B cell (primary cell): ENCODE data around the gene PPM1M. TPM values are rescaled to one million over a fixed set of nuclear protein-coding genes. Genes with fewer than 3 reads are reported as not detected.

ENCODE experiments used
- ATAC-seq: fragments of 200-7000 bp; cut with Tn5 transposase; one replicate; pipeline ENCODE4 v1.10.0; 2021; ENCODE audit warnings: low read depth, mild to moderate bottlenecking, moderate number of reproducible peaks, moderate library complexity
- CTCF ChIA-PET: fragments of 350-600 bp; sonication (Branson Sonifier 250); formaldehyde crosslinking; loops from one replicate; lab custom pipeline; 2021; ENCODE audit warnings: antibody characterized with exemption, inconsistent platforms; lab: Charles Lee
- POLR2A ChIA-PET: fragments of 350-600 bp; sonication (Branson Sonifier 250); formaldehyde crosslinking; loops from one replicate; lab custom pipeline; 2021; ENCODE audit warnings: antibody characterized with exemption; lab: Charles Lee
- DNase-seq: peaks from one replicate; pipeline ENCODE4 v3.0.0; 2013
- H2AFZ ChIP-seq: 2 replicates; pipeline ENCODE4 v1.6.1; 2012; ENCODE audit warnings: mild to moderate bottlenecking, low read depth, low read length; ENCODE audit not compliant: insufficient read depth, poor library complexity, severe bottlenecking
- H3K27ac ChIP-seq, 2 donors: 1 replicate in 1 of 2; 2 replicates in 1 of 2; pipeline ENCODE4 v1.5.1; 2012 to 2013; ENCODE audit warnings: low read length in 2 of 2, mild to moderate bottlenecking in 2 of 2, moderate library complexity in 1 of 2
- H3K27me3 ChIP-seq, 4 experiments: fragments of 200-600 bp in 1 of 4; sonication (generic) in 1 of 4; replicated peaks in 1 of 4; 1 replicate in 2 of 4; 2 replicates in 2 of 4; pipeline versions ENCODE4 v1.6.1 to v1.7.0; 2013 to 2016; ENCODE audit warnings: low read length in 3 of 4, mild to moderate bottlenecking in 2 of 4, mixed read lengths in 1 of 4, moderate library complexity in 1 of 4; ENCODE audit not compliant: insufficient read depth in 4 of 4, control insufficient read depth in 3 of 4; ENCODE audit errors: control extremely low read depth in 1 of 4
- H3K36me3 ChIP-seq, 2 experiments: replicated peaks in 1 of 2; 1 replicate in 1 of 2; 2 replicates in 1 of 2; pipeline versions ENCODE4 v1.6.1 to v1.7.1; 2013; ENCODE audit warnings: low read length in 1 of 2; ENCODE audit not compliant: insufficient read depth in 2 of 2, control insufficient read depth in 1 of 2; ENCODE audit errors: control extremely low read depth in 1 of 2, extremely low read depth in 1 of 2
- H3K4me1 ChIP-seq, 2 donors: fragments of 200-600 bp in 1 of 2; sonication (generic) in 1 of 2; 1 replicate in 1 of 2; 2 replicates in 1 of 2; pipeline versions ENCODE4 v1.5.1 to v1.6.1; 2013 to 2017; ENCODE audit warnings: low read length in 2 of 2; ENCODE audit not compliant: control insufficient read depth in 2 of 2, insufficient read depth in 2 of 2
- H3K4me2 ChIP-seq: replicated peaks from 2 replicates; pipeline ENCODE3; 2012; ENCODE audit warnings: mild to moderate bottlenecking, low read depth, low read length; ENCODE audit not compliant: poor library complexity, severe bottlenecking
- H3K4me3 ChIP-seq, 5 experiments: fragments of 200-600 bp in 1 of 5; sonication (generic) in 1 of 5; 1 replicate in 3 of 5; 2 replicates in 2 of 5; pipeline versions ENCODE4 v1.5.1 to v1.7.0; 2011 to 2016; ENCODE audit warnings: low read length in 4 of 5, mild to moderate bottlenecking in 4 of 5, low read depth in 2 of 5, control low read depth in 1 of 5, moderate library complexity in 1 of 5; ENCODE audit not compliant: insufficient read depth in 1 of 5; ENCODE audit errors: control extremely low read depth in 1 of 5, extremely low read depth in 1 of 5
- H3K79me2 ChIP-seq: fragments of 200-600 bp; sonication (generic); one replicate; pipeline ENCODE4 v1.6.0; 2016; ENCODE audit warnings: low read length; ENCODE audit not compliant: control insufficient read depth, insufficient read depth
- H3K9ac ChIP-seq: fragments of 200-600 bp; sonication (generic); 2 replicates; pipeline ENCODE4 v1.6.1; 2017; ENCODE audit warnings: mild to moderate bottlenecking, low read length, moderate library complexity
- H3K9me3 ChIP-seq, 3 donors: one replicate each; pipeline versions ENCODE4 v1.6.1 to v1.7.1; 2013; ENCODE audit warnings: low read length in 2 of 3; ENCODE audit not compliant: control insufficient read depth in 2 of 3, insufficient read depth in 1 of 3; ENCODE audit errors: control extremely low read depth in 1 of 3
- H4K20me1 ChIP-seq: 2 replicates; pipeline ENCODE4 v1.6.0; 2012; ENCODE audit warnings: mild to moderate bottlenecking, low read length; ENCODE audit not compliant: insufficient read depth, control insufficient read depth, poor library complexity, severe bottlenecking
- H3K27ac Mint-ChIP-seq: one replicate; pipeline ENCODE4 v1.8.0; 2021; ENCODE audit warnings: mixed read lengths
- H3K27me3 Mint-ChIP-seq: one replicate; pipeline ENCODE4 v1.8.0; 2021; ENCODE audit warnings: mixed read lengths
- H3K4me1 Mint-ChIP-seq: one replicate; pipeline ENCODE4 v1.8.0; 2021; ENCODE audit warnings: mixed read lengths
- H3K4me3 Mint-ChIP-seq: one replicate; pipeline ENCODE4 v1.8.0; 2021; ENCODE audit warnings: mixed read lengths
- H3K9me3 Mint-ChIP-seq: one replicate; pipeline ENCODE4 v1.8.0; 2022; ENCODE audit warnings: mixed read lengths; ENCODE audit not compliant: insufficient read depth
- EZH2 ChIP-seq: IDR thresholded peaks from 2 replicates; pipeline ENCODE4 v1.6.1; 2012; ENCODE audit warnings: borderline replicate concordance, low read depth, mild to moderate bottlenecking, moderate library complexity, low read length; ENCODE audit not compliant: insufficient read depth, poor library complexity, severe bottlenecking
- WGBS: methylation state at CpG from one replicate; pipeline ENCODE4 v1.1.5; 2013; ENCODE audit warnings: missing lambda C conversion rate; ENCODE audit not compliant: insufficient coverage; 5-methylcytosine and 5-hydroxymethylcytosine counted together
- intact Hi-C: fragments of 100-400 bp; cut with micrococcal nuclease; formaldehyde crosslinking; loops from one replicate; pipeline ENCODE4 v1.10.0; 2022
- polyA plus RNA-seq: library from polyadenylated mRNA; depleted of rRNA; stranded (reverse); fragments of >200 nt; gene quantifications from 2 replicates; pipeline ENCODE4 v1.2.3, GENCODE V29; 2012
- total RNA-seq, 2 donors: library from RNA; stranded (reverse); fragments of 120-200 nt in 1 of 2; gene quantifications; 1 replicate in 1 of 2; 2 replicates in 1 of 2; pipeline versions ENCODE4 v1.2.3 to v1.2.4, GENCODE V29; 2013 to 2022
- TF ChIP-seq, protein P1 (sequence below): fragments of 200-600 bp; IDR thresholded peaks from one replicate; pipeline ENCODE4 v1.8.0; 2022; ENCODE audit warnings: antibody characterized with exemption, mild to moderate bottlenecking

The PPM1M gene
- total and polyA plus RNA-seq, 2 donors (not counting 1 experiment from before 2014, with no cell fraction given): 45.0 to 65.2 TPM

DNA sequence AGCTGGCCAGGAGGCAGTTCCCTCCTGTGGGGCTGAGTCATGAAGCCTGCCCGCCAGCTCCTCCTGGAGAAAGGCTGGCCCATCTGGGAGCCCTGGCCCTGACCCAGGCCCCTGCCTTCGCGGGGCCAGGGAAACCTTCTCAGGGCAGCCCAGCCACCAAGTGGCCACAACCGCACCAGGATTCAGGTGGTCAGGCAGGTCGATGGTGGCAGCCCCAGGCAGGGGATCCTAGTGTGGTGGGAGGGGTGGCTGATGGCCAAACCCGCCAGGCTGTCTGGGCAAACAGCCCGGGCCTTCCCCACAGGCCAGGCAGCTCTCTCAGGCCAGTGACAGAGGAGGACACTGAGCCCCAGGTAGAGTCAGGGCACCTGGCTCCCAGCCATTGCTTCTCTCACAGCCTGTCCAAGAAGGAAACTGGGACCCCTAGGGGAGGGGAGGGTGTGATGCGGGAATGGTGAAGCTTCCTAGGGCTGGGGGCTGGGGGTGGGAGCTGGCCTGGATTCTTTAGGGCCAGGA lies 7.8 kb upstream of the PPM1M start:
- peaks cover 55% of the 10 kb centered on the region for H3K4me1 Mint-ChIP-seq
- DNase-seq: peak; percentile 14
- ChIA-PET POLR2A (interaction anchor here (0.5 to 3.1 kb wide), 6 partner anchors 12 to 226 kb away, joined by 3 to 28 read pairs (median 10); partner anchors contain the start of genes TLR9 and WDR82), CTCF (interaction anchor here (1.4 to 18.5 kb wide), 6 partner anchors 15 to 101 kb away, joined by 4 to 237 read pairs (median 19); partner anchors contain the start of gene TLR9)
- 35% methylated on average over 7 of the region's 8 CpGs for WGBS
- Histone ChIP-seq H3K4me3 (peak overlapping the region; percentile 75 to 99 (median 93)), H3K27ac (no peak overlapping the region), H2AFZ (no peak overlapping the region), H3K79me2 (peaks cover 78% of the 10 kb centered on the region), H3K9ac (peak overlapping the region; percentile 83), H4K20me1 (peaks cover 52% of the 10 kb centered on the region), H3K4me2 (peak overlapping the region; percentile 78), H3K36me3 (peaks cover 6 to 35% of the 10 kb centered on the region in 2 experiments), H3K27me3 (no peaks in the 10 kb centered on the region), H3K9me3 (no peaks in the 10 kb centered on the region), H3K4me1 (peaks cover 32 to 53% of the 10 kb centered on the region in 2 donors)
- no peak for ATAC-seq
- H3K27me3 Mint-ChIP-seq: no peaks in the 10 kb centered on the region
- H3K4me3 Mint-ChIP-seq: peak overlapping the region; percentile 99
- peak overlapping the region; percentile 6 for H3K27ac Mint-ChIP-seq
- intact Hi-C loops: no loop called here
- no peaks in the 10 kb centered on the region for H3K9me3 Mint-ChIP-seq
- TF ChIP-seq, protein P1, sequence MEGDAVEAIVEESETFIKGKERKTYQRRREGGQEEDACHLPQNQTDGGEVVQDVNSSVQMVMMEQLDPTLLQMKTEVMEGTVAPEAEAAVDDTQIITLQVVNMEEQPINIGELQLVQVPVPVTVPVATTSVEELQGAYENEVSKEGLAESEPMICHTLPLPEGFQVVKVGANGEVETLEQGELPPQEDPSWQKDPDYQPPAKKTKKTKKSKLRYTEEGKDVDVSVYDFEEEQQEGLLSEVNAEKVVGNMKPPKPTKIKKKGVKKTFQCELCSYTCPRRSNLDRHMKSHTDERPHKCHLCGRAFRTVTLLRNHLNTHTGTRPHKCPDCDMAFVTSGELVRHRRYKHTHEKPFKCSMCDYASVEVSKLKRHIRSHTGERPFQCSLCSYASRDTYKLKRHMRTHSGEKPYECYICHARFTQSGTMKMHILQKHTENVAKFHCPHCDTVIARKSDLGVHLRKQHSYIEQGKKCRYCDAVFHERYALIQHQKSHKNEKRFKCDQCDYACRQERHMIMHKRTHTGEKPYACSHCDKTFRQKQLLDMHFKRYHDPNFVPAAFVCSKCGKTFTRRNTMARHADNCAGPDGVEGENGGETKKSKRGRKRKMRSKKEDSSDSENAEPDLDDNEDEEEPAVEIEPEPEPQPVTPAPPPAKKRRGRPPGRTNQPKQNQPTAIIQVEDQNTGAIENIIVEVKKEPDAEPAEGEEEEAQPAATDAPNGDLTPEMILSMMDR: no peak
- no peak for TF ChIP-seq EZH2

GRCh38 chr3:52238193-52238760 lies 7.3 kb upstream of the PPM1M start:
- peak overlapping the region; percentile 75 to 99 (median 93) for H3K4me3 ChIP-seq
- peaks cover 33 to 48% of the 10 kb centered on the region in 2 donors for H3K4me1 ChIP-seq
- no peaks in the 10 kb centered on the region for H3K9me3 ChIP-seq
- DNase-seq (no peak), ATAC-seq (no peak)
- peak overlapping the region; percentile 94 for H2AFZ ChIP-seq
- no peaks in the 10 kb centered on the region for H3K9me3 Mint-ChIP-seq
- H3K4me2 ChIP-seq: peak overlapping the region; percentile 78
- intact Hi-C loops: no loop called here
- 9% methylated on average over 9 of the region's 11 CpGs for WGBS
- H4K20me1 ChIP-seq: peaks cover 47% of the 10 kb centered on the region
- H3K79me2 ChIP-seq: peaks cover 72% of the 10 kb centered on the region
- POLR2A ChIA-PET: interaction anchor here (0.6 to 3.1 kb wide), 9 partner anchors 11 to 90 kb away, joined by 3 to 28 read pairs (median 6); partner anchors contain the start of genes TLR9 and WDR82
- H3K27me3 Mint-ChIP-seq: no peaks in the 10 kb centered on the region
- H3K9ac ChIP-seq: peak overlapping the region; percentile 83
- peak overlapping the region; percentile 93 for H3K27ac Mint-ChIP-seq
- CTCF ChIA-PET: interaction anchor here (1.0 to 18.5 kb wide), 5 partner anchors 15 to 101 kb away, joined by 6 to 237 read pairs (median 32); partner anchors contain the start of genes TLR9 and WDR82
- H3K27me3 ChIP-seq: no peaks in the 10 kb centered on the region
- H3K36me3 ChIP-seq: peaks cover 6 to 29% of the 10 kb centered on the region in 2 experiments
- peak overlapping the region in 1 of 2 donors; percentile 27 for H3K27ac ChIP-seq
- peak overlapping the region; percentile 99 for H3K4me3 Mint-ChIP-seq
- no peak for TF ChIP-seq EZH2
- TF ChIP-seq, protein P1: no peak
- peaks cover 58% of the 10 kb centered on the region for H3K4me1 Mint-ChIP-seq
